ENCODE measurements around the gene OVOL2. TPM values are rescaled to one million over a fixed set of nuclear protein-coding genes. Genes with fewer than 3 reads are reported as not detected.

Gene OVOL2
- total RNA-seq, 1 experiment from 2014 or later = 20.7 TPM

- DNase-seq = no peak
- intact Hi-C loops (cut with micrococcal nuclease; ENCODE audit: unreplicated experiment) = no loop called here
- no peaks in the 10 kb centered on the region for H3K9me2 ChIP-seq (ENCODE audit: insufficient read depth)
- H3K79me2 ChIP-seq (ENCODE audit: low read depth) = no peaks in the 10 kb centered on the region
- ChIA-PET POLR2A (ENCODE audit: unreplicated experiment) (no interaction called here), CTCF (no interaction called here)
- H3K4me1 ChIP-seq (replicated peaks; ENCODE audit: insufficient read depth) = no peaks in the 10 kb centered on the region
- no peak overlapping the region for H3K4me2 ChIP-seq
- no peak overlapping the region for H3K4me3 ChIP-seq
- H3K9me3 ChIP-seq (ENCODE audit: insufficient read depth, low read depth) = no peaks in the 10 kb centered on the region
- H2AFZ ChIP-seq = no peak overlapping the region
- no peak overlapping the region for H3K27ac ChIP-seq
- no peaks in the 10 kb centered on the region for H3F3A ChIP-seq (ENCODE audit: insufficient read depth, low read depth)
- H4K20me1 ChIP-seq (ENCODE audit: insufficient read depth) = no peaks in the 10 kb centered on the region
- TF ChIP-seq EZH2 (IDR thresholded peaks at IDR 0.05; ENCODE audit: low read depth) = no peak
- TF ChIP-seq CTCF (conservative IDR thresholded peaks at IDR 0.05) = no peak
- BruUV-seq (replicated peaks) = no TSS peak
- no peaks in the 10 kb centered on the region for H3K27me3 ChIP-seq (ENCODE audit: insufficient read depth, low read depth)
- no peaks in the 10 kb centered on the region; the same call in 1 of the 2 replicates for H3K36me3 ChIP-seq (ENCODE audit: low read depth)
Measured at GRCh38 chr20:18016772-18017171, 40.9 kb downstream of the OVOL2 start.

- Histone ChIP-seq H3F3A (ENCODE audit: insufficient read depth, low read depth) (no peaks in the 10 kb centered on the region), H4K20me1 (ENCODE audit: insufficient read depth) (no peaks in the 10 kb centered on the region), H2AFZ (no peak overlapping the region), H3K4me3 (no peak overlapping the region), H3K4me1 (replicated peaks; ENCODE audit: insufficient read depth) (no peaks in the 10 kb centered on the region), H3K79me2 (ENCODE audit: low read depth) (no peaks in the 10 kb centered on the region), H3K27me3 (ENCODE audit: insufficient read depth, low read depth) (no peaks in the 10 kb centered on the region), H3K9me3 (ENCODE audit: insufficient read depth, low read depth) (no peaks in the 10 kb centered on the region), H3K36me3 (ENCODE audit: low read depth) (no peaks in the 10 kb centered on the region), H3K9me2 (ENCODE audit: insufficient read depth) (no peaks in the 10 kb centered on the region), H3K27ac (no peak overlapping the region), H3K4me2 (no peak overlapping the region)
- ChIA-PET POLR2A (ENCODE audit: unreplicated experiment) (no interaction called here), CTCF (no interaction called here)
- DNase-seq = no peak
- no TSS peak for BruUV-seq (replicated peaks)
- intact Hi-C loops (cut with micrococcal nuclease; ENCODE audit: unreplicated experiment) = no loop called here
- no peak for TF ChIP-seq EZH2 (IDR thresholded peaks at IDR 0.05; ENCODE audit: low read depth)
- no peak for TF ChIP-seq CTCF (conservative IDR thresholded peaks at IDR 0.05)
Measured at GRCh38 chr20:18014411-18014810, 43.3 kb downstream of the OVOL2 start.

DNA sequence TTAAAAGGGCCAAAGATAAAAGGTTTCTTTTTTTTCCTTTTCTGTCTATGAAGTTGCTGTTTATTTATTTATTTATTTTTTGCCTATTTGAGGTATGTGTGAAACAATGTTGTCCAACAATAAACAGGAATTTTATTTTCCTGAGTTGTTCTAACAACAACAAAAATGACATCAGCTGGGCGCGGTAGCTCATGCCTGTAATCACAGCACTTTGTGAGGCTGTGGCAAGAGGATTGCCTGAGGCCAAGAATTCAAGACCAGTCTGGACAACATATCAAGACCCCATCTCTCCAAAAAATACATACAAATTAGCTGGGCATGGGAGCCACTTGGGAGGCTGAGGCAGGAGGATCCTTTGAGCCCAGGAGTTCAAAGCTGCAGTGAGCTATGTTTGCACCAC is 44.8 kb downstream of the OVOL2 start:
- no peaks in the 10 kb centered on the region for H3K79me2 ChIP-seq (ENCODE audit: low read depth)
- H3K27me3 ChIP-seq (ENCODE audit: insufficient read depth, low read depth) = no peaks in the 10 kb centered on the region
- H3K36me3 ChIP-seq (ENCODE audit: low read depth) = no peaks in the 10 kb centered on the region
- no TSS peak for BruUV-seq (replicated peaks)
- H3K9me2 ChIP-seq (ENCODE audit: insufficient read depth) = no peaks in the 10 kb centered on the region
- no peak overlapping the region for H3K4me3 ChIP-seq
- no peak overlapping the region for H2AFZ ChIP-seq
- H3K4me2 ChIP-seq = no peak overlapping the region
- POLR2A ChIA-PET (ENCODE audit: unreplicated experiment) = interaction anchor here (0.6 kb wide), 1 partner anchor 240 kb away, joined by 8 read pairs; no protein-coding TSS in a partner anchor
- no peak for DNase-seq
- no peaks in the 10 kb centered on the region for H3K9me3 ChIP-seq (ENCODE audit: insufficient read depth, low read depth)
- no peak overlapping the region for H3K27ac ChIP-seq
- H4K20me1 ChIP-seq (ENCODE audit: insufficient read depth) = no peaks in the 10 kb centered on the region
- intact Hi-C loops (cut with micrococcal nuclease; ENCODE audit: unreplicated experiment) = no loop called here
- CTCF ChIA-PET = no interaction called here
- H3F3A ChIP-seq (ENCODE audit: insufficient read depth, low read depth) = no peaks in the 10 kb centered on the region
- no peaks in the 10 kb centered on the region for H3K4me1 ChIP-seq (replicated peaks; ENCODE audit: insufficient read depth)
- no peak for TF ChIP-seq EZH2 (IDR thresholded peaks at IDR 0.05; ENCODE audit: low read depth)
- no peak for TF ChIP-seq CTCF (conservative IDR thresholded peaks at IDR 0.05)
